DND-41 (cell line): Measurements from ENCODE around the gene MAML3.

Experiments
- ATAC-seq: fragments of 200-7000 bp; cut with Tn5 transposase; 3 replicates; pipeline ENCODE4 v1.9.1; 2021; ENCODE audit warnings: low read depth; ENCODE audit not compliant: insufficient read depth
- DNase-seq: peaks from one replicate; pipeline ENCODE4 v3.0.0-alpha.2; 2020
- H2AFZ ChIP-seq: 2 replicates; pipeline ENCODE4 v1.6.0; 2012; ENCODE audit warnings: low read depth, low read length
- H3K27ac ChIP-seq: 2 replicates; pipeline ENCODE4 v1.5.1; 2012; ENCODE audit warnings: low read length, inconsistent platforms
- H3K27me3 ChIP-seq: fragments of 200-600 bp; sonication (generic); 2 replicates; pipeline ENCODE4 v1.6.0; 2012; ENCODE audit warnings: low read length, mild to moderate bottlenecking, inconsistent platforms; ENCODE audit not compliant: insufficient read depth, poor library complexity
- H3K36me3 ChIP-seq: 2 replicates; pipeline ENCODE4 v1.5.1; 2012; ENCODE audit warnings: low read length, inconsistent platforms; ENCODE audit not compliant: insufficient read depth
- H3K4me1 ChIP-seq: 2 replicates; pipeline ENCODE4 v1.5.1; 2012; ENCODE audit warnings: mild to moderate bottlenecking, low read length; ENCODE audit not compliant: insufficient read depth
- H3K4me2 ChIP-seq: 2 replicates; pipeline ENCODE4 v1.6.0; 2012; ENCODE audit warnings: mild to moderate bottlenecking, moderate library complexity, low read length, inconsistent platforms; ENCODE audit not compliant: insufficient read depth
- H3K4me3 ChIP-seq, 2 experiments: fragments of 200-600 bp in 1 of 2; shearing (Covaris generic) in 1 of 2; 2 replicates each; pipeline ENCODE4 v1.5.1; 2012 to 2016; ENCODE audit warnings: inconsistent platforms in 2 of 2, low read length in 2 of 2, mild to moderate bottlenecking in 2 of 2, low read depth in 1 of 2, moderate library complexity in 1 of 2
- H3K79me2 ChIP-seq: 2 replicates; pipeline ENCODE4 v1.6.0; 2012; ENCODE audit warnings: low read length, inconsistent platforms; ENCODE audit not compliant: insufficient read depth
- H3K9ac ChIP-seq: 2 replicates; pipeline ENCODE4 v1.6.0; 2012; ENCODE audit warnings: low read depth, mild to moderate bottlenecking, inconsistent platforms, low read length, moderate library complexity
- H3K9me3 ChIP-seq: 2 replicates; pipeline ENCODE4 v1.5.1; 2012; ENCODE audit warnings: low read length, moderate library complexity, mild to moderate bottlenecking, inconsistent platforms; ENCODE audit not compliant: insufficient read depth, severe bottlenecking
- H4K20me1 ChIP-seq: 2 replicates; pipeline ENCODE4 v1.6.0; 2012; ENCODE audit warnings: low read length; ENCODE audit not compliant: insufficient read depth
- CTCF ChIP-seq: IDR thresholded peaks from 2 replicates; pipeline ENCODE4 v1.5.1; 2012; ENCODE audit warnings: borderline replicate concordance, low read length, moderate library complexity, mild to moderate bottlenecking; ENCODE audit not compliant: poor library complexity, severe bottlenecking; ENCODE audit errors: extremely low read depth
- EZH2 ChIP-seq: IDR thresholded peaks from 3 replicates; pipeline ENCODE4 v1.6.1; 2012; ENCODE audit warnings: borderline replicate concordance, low read depth, mild to moderate bottlenecking, moderate library complexity, low read length, inconsistent platforms; ENCODE audit not compliant: severe bottlenecking

Gene MAML3

GRCh38 chr4:139854668-139855403, 299.1 kb downstream of the MAML3 start:
- TF ChIP-seq EZH2 (no peak), CTCF (no peak)
- no peak for DNase-seq
- H3K79me2 ChIP-seq = no peaks in the 10 kb centered on the region; the same call in 1 of the 2 replicates
- ATAC-seq = no peak
- no peak overlapping the region for H2AFZ ChIP-seq
- peaks cover 33% of the 10 kb centered on the region for H3K4me1 ChIP-seq
- no peaks in the 10 kb centered on the region for H4K20me1 ChIP-seq
- no peaks in the 10 kb centered on the region for H3K36me3 ChIP-seq
- H3K9me3 ChIP-seq = no peaks in the 10 kb centered on the region
- H3K27me3 ChIP-seq = no peaks in the 10 kb centered on the region
- 0 out of 2 replicates have a peak overlapping the region, but pooled peaks have one; percentile 1 for H3K27ac ChIP-seq
- no peak overlapping the region for H3K9ac ChIP-seq
- H3K4me2 ChIP-seq = no peak overlapping the region
- no peak overlapping the region for H3K4me3 ChIP-seq

GRCh38 chr4:139853309-139853708, 300.7 kb downstream of the MAML3 start:
- peaks cover 32% of the 10 kb centered on the region for H3K4me1 ChIP-seq
- H3K27me3 ChIP-seq = no peaks in the 10 kb centered on the region
- no peak overlapping the region for H2AFZ ChIP-seq
- DNase-seq = no peak
- H4K20me1 ChIP-seq = no peaks in the 10 kb centered on the region
- no peaks in the 10 kb centered on the region for H3K36me3 ChIP-seq
- ATAC-seq = no peak
- no peak overlapping the region for H3K27ac ChIP-seq
- TF ChIP-seq CTCF = no peak
- no peak for TF ChIP-seq EZH2
- no peak overlapping the region for H3K9ac ChIP-seq
- no peaks in the 10 kb centered on the region for H3K79me2 ChIP-seq
- H3K4me3 ChIP-seq = no peak overlapping the region
- no peak overlapping the region for H3K4me2 ChIP-seq
- no peaks in the 10 kb centered on the region for H3K9me3 ChIP-seq

GRCh38 chr4:139852612-139853269, 301.2 kb downstream of the MAML3 start:
- H3K36me3 ChIP-seq = no peaks in the 10 kb centered on the region
- DNase-seq (no peak), ATAC-seq (no peak)
- H3K9ac ChIP-seq = no peak overlapping the region
- no peak overlapping the region for H3K4me2 ChIP-seq
- TF ChIP-seq CTCF (no peak), EZH2 (no peak)
- H3K27ac ChIP-seq = no peak overlapping the region
- H3K27me3 ChIP-seq = no peaks in the 10 kb centered on the region
- H3K9me3 ChIP-seq = no peaks in the 10 kb centered on the region
- no peaks in the 10 kb centered on the region for H4K20me1 ChIP-seq
- no peak overlapping the region for H2AFZ ChIP-seq
- no peak overlapping the region for H3K4me3 ChIP-seq
- no peaks in the 10 kb centered on the region for H3K79me2 ChIP-seq
- H3K4me1 ChIP-seq = peaks cover 27% of the 10 kb centered on the region
